ENCODE data around the gene TPRN.

GRCh38 chr9:137198051-137198901 lies 2.3 kb downstream of the TPRN start:
- TF ChIP-seq EZH2 (IDR thresholded peaks at IDR 0.05; ENCODE audit: borderline replicate concordance, low read length) (no peak), CTCF (IDR thresholded peaks at IDR 0.05; ENCODE audit: low read length) (no peak)

Data from OCI-LY1 (cell line).